GM11168 (cell line): ENCODE measurements around the gene CHI3L1.

Experiments used
- in situ Hi-C: fragments of 300-500 bp; cut with MboI; formaldehyde crosslinking; loops from one replicate; pipeline ENCODE4 v1.12.0; 2022; ENCODE audit warnings: low sequenced_read_pairs; ENCODE audit not compliant: unreplicated experiment

CHI3L1 gene

DNA sequence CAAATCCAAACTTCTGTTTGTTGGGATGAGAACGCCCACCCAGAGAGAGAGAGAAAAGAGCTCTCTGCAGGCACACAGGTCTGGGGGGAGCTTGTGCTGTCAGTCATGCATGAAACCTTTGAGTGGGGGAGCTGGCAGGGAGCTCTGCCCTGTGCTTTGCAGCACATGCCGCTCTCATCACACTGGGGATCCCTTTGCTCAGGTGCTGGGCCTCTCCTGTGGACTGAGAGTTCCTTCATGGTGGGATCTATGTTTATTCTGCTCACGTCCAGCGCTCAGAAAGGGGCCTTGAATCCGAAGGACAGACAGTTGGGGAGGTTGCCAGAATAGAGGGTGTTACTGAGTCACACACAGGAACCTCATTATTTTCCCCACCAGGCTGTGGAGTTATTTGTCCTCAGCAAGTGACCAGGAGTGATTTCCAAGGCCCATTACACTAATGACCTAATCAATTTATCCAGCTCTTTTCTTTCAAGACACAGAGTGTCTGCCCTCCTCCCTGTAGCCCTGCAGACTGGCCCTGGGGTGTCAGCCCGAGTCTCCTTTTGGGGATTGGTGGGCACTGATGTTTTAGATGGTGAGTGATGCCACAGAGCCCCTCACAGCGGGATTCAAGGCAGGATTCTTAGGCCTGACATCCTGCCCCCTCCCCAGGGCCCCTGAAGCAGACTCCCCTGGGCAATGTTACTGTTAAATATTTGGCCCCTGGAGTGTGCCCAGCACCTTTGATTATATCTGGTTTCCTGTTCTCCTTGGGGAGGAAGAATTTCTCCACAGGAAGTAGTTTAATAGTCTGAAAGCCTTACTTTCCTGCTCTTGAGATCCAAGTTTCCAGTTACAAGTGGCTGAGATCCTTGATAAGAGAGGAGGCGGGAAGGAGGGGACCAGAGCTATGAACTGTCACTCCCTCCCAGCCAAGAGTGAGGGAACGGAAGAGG lies 33.2 kb downstream of the CHI3L1 start:
- in situ Hi-C loops = no loop called here

DNA sequence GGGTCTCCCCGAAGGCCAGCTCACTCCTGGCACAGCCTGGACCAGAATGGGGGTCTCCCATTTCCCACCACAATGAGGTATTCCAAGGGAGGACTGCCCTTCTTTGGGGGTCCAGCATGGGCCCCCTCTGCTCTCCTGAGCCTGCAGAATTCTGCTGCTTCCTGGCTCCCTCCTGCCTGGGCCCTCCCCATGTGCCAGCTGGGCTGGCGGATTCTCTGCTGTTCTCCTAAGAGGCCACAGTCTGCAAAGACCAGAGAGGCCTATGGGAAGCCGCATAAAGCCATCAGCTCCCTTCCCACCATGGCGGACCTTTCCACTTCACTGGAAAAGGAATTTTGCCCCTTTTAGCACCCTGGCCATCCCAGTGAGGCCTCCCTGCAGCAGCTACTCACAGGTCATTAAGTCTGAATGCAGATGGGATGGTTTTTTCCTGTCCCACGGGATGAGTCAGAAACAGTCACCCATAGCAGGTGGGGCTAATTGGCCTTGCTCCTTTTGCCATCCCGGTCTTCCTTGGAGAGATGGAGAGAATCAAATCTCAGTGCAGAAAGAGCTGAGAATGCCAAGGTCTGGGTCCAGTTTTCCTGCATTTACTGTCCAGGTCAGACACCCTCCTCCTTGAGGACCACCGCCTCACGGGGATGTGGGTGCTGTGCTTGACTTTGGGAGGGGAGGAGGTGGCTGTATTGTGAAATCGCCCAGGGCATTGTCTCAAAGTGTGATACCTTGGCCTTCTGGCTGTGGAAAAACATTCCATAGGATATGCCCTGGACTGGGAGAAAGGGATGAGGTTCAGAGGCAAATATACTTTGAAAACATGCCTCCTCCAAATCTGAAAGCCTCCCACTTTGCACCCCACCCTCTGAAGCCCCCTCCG lies 34.1 kb downstream of the CHI3L1 start:
- in situ Hi-C loops = no loop called here

DNA sequence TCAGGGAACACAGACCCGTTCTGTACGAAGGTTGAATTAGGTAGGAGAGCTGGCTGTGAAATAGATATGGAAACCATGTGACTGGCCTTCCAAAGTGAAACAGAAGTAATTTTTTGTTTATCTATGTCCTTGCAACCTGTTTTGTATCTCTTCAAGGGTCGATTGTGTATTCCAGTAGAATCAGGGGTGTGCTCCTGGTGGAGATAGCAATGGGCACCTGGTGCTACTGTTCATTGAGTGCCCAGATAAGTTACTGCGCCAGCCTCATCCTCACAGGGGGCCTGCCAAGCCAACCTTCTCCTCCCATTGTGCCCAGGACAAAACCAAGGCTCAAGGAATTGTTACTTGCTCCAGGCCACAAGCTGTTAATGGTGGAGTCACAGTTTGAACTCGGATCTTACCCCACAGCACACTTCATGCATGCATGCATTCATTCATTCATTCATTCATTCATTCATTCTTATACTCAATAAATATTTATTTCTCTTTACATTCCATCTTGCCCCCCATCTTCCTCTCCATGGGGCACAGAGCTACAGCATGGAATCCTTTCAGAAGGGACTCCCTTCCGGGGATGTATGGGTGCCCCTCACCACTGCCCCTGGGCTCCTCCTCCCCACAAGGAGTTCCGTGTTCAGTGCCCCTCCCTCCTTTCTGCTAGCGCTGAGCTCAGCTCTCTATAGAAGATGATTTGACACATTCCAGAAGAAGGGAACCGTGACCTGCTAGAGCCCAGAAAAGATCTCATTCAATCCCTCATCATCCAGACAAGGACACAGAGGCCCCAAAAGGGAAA lies 34.9 kb downstream of the CHI3L1 start:
- in situ Hi-C loops = no loop called here

DNA sequence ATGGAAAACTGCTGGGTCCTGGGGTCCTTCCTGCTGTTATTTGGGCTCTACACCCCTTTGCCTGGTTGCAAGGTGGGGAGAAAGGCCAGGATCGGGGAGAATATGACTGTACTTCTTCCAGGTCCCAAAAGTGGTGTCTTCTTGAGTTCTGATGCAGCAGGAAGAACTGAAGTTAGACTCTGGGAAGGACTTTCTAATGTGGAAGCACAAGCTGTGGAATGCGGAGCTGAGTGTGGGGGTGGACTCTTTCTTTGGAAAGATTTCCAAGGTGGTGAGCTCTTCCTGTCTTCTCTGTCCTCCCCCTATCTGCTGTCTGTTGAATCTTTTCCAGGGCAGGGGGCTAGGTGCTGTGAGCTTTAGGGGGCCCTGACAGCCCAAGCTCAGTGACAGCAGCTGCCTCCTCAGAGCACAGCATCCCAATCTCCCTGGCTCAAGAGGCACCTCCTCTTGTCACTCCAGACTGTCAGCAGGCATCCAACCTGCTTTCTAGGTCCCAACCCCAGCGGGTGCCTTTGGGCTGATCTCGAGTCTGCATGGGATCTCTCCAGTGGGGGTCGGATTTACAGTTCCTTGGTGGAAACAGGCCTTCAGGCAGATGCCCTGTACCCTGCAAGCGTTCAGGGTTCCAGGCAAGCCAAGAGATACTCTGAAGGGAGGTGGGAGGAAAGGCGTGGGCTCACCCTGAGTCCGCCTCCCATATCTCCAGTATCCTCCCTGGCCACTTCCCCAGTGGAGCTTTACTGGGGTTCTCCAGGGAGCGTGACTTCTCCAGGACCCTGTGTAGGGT lies 35.8 kb downstream of the CHI3L1 start:
- in situ Hi-C loops = no loop called here

GRCh38 chr1:203149188-203149840 lies 37.2 kb downstream of the CHI3L1 start:
- in situ Hi-C loops = no loop called here

GRCh38 chr1:203148579-203148978 lies 37.9 kb downstream of the CHI3L1 start:
- in situ Hi-C loops = no loop called here

DNA sequence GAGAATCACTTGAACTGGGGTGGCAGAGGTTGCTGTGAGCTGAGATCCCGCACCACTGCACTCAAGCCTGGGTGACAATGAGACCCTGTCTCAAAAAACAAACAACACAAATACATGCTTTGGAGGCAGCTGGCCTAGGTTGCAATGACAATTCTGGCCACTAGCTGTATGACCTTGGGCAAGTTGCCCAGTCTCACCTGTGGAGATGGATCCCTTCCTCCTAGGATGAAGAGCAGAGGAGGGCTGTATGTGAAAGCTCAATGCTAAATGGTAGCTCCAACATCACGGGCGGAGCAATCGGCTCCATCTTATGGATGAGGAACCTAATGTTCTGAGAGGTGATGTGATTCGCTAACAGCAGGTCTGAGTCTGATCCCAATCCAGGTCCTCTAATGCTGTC lies 38.4 kb downstream of the CHI3L1 start:
- in situ Hi-C loops = no loop called here

DNA sequence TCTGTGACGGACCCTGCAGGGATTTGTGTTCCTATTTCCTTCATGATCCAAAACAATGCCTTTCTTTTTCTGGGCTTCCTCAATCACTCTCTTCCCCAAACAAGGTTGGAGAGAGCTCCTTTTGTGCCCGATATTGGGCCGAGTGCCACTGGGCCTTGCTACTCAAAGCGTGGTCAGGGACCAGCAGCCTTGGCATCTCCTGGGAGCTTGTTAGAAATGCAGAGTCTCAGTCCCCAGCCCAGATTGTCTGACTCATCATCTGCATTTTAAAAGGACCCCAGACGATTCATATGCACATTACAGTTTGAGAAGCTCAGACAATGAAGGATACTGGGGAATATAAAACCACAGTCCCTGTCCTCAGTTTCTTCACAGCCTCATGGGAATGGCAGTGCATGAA lies 39.1 kb downstream of the CHI3L1 start:
- in situ Hi-C loops = no loop called here

DNA sequence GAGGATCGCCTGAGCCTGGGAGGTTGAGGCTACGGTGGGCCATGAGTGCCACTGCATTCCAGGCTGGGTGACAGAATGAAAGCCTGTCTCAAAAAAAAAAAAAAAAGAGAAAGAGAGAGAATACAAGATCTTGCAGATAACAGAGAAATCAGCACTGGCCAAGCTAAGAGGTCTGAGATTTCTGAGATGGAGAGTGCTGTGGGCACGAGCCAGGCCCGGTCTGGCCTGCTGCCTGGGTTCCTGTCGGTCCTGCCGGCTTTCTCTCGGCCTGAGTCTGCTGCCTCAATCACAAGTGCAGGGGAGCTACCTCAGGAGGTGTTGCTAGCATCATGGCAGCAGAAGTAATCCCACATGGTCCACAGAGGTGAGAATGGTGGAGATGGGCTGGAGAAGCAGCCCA lies 40.0 kb downstream of the CHI3L1 start:
- in situ Hi-C loops = no loop called here

DNA sequence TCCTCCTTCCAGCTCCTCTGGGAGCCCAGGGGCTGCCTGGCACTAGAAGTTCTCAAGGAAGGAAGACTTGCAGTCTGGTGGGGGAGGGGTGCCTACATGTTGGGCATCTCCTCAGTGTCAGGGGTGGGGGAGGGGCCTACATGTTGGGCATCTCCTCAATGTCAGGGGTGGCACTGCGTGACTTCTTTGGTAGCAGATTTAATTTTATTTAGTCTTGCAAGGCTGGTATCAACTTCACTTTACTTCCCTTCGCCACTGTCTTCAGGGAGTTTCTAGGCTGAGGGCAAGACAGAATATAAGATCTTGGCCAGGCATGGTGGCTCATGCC lies 40.5 kb downstream of the CHI3L1 start:
- in situ Hi-C loops = no loop called here

DNA sequence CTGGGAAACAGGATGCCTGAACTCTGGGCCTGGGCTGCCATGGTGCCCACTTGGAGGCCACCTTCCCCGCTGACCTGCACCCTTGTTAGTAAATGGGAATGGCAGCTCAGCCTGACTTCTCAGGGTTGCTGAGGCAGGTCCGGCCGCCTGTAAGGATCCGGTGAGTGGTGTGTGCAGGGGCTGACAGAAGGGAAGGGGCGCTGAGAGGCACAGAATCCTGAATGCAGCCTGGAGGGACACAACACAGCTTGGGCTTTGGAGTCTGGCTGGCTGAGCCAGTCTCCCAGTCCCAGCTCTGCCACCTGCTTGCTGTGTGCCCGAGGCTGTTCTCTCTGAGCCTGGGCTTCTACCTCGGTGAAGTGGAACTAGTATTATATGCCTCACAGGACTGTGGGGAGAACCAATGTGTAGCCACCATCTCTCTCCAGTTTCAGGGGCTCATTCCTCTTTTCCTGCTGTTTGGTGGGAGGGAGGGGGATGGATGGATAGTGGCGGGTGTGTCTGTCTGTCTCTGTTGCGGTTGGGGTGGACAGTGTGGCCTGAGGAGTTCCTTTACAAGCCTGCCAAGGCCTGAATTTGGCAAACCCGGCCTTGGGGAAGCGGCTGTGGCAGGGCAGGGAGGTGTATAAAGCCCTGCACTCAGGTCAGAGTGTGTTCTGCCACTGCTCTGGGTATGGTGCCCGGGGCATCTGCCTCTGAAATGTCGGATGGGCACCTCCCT lies 41.0 kb downstream of the CHI3L1 start:
- in situ Hi-C loops = no loop called here

- in situ Hi-C loops = no loop called here
Observed at GRCh38 chr1:203144661-203145060, 41.8 kb downstream of the CHI3L1 start.

DNA sequence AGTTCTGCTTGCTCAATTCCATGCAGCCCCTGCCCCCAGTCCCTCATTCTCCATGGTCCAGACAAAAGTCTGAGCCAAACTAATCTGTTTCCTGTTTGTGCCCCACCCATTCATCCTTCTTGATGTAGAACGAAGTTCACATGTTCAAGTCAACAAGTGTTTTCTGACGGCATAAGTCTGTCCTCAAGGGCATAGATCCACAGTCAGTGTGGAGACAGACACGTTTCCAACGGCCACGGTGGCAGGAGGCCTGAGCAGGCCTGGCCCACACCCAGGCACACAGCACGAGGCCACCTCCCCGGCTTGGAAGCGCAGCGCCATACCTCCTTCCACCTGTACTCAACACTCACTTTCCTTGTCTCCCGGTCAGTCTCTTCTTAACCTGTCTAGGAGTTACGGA lies 42.9 kb downstream of the CHI3L1 start:
- in situ Hi-C loops = no loop called here

DNA sequence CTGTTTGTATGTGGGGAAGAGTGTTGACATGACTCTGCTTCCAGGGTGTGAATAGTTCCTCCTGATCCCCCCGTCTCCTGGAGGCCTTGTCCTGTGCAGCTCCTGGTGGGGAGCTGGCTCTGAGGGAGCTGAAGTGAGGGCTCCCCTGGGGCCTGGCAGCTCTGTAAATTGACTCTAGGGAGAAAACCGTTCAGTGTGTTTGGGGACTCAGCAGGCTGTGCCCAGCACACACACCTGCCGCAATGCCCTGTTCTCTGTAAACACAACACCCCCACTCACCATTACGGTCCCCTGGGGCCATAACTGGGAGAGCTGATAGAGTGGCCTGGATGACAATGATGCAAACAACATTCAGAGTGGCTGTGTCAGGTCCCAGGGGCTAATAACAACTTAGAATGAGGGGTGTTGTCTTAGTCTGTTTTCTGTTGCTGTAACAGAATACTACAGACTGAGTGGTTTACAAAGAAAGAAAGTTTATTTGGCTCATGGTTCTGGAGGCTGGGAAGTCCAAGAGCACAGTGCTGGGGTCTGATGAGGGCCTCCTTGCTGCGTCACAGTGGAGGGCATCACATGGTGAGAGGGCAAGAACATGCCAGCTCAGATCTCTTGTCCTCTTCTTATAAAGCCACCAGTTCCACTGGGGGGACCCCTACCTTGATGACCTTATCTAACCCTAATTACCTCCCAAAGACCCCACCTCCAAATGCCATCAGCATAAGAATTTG lies 43.7 kb downstream of the CHI3L1 start:
- in situ Hi-C loops = no loop called here

DNA sequence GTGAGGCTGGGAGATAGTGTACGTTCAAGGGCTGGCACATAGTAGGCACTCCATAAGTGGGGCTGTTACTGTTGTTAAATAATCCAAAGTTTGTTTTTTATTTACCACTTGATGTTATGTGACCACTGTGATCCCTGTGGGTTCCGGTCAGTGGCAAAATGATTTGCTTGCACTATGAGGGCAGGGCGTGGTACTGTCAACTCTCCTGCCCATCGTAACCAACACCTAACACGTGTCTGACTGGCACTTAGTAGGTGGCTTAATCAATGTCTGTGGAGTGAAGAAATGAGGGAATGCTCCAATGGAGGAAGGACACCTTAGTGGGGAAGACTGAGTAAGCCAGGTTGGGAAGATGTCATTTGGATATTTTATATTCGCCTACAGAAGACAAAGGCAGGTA lies 44.4 kb downstream of the CHI3L1 start:
- in situ Hi-C loops = no loop called here

GRCh38 chr1:203140743-203141520 lies 45.6 kb downstream of the CHI3L1 start:
- in situ Hi-C loops = no loop called here

DNA sequence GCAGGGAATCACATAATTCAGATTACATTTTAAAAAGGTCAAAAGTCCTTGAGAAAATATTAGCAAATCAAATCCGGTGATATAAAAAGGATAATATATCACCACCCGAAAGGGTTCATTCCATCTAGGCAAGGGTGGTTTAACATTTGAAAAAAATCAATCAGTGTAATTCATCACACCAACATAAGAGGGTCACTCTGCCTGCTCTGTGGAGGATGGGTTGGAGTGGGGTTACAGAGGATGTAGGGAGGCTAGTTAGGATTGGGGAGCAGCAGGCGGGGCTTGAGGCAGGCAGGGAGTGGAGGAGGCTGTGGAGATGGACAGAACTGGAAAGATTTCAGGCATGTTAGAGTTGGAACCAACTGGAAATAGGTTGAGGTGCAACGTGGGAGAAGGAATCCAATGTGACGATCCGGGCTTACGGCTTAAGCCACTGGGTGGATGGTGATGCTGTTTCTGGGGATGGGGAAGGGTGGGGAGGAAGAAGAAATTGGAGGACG lies 46.5 kb downstream of the CHI3L1 start:
- in situ Hi-C loops = no loop called here
